K562 (cell line): ENCODE data around the gene GEN1. TPM values are rescaled to one million over a fixed set of nuclear protein-coding genes. Genes with fewer than 3 reads are reported as not detected.

Experiments used
- CXXC5 ChIP-seq: fragments of 250-450 bp; sonication (Bioruptor Pico); IDR thresholded peaks from 2 replicates; pipeline ENCODE4 v1.8.0; 2022; ENCODE audit warnings: inconsistent platforms, mild to moderate bottlenecking, moderate library complexity
- FOXP1 ChIP-seq: sonication (generic); formaldehyde crosslinking; IDR thresholded peaks from 2 replicates; pipeline ENCODE4 v1.8.0; 2022; ENCODE audit warnings: mild to moderate bottlenecking, missing genetic modification reagents
- MCM3 ChIP-seq: fragments of 450-650 bp; IDR thresholded peaks from 2 replicates; pipeline ENCODE4 v1.6.1; 2016
- NR3C1 ChIP-seq: sonication (generic); formaldehyde crosslinking; IDR thresholded peaks from 2 replicates; pipeline ENCODE4 v1.8.1; 2022; ENCODE audit warnings: missing genetic modification reagents
- RAD21 ChIP-seq, 2 experiments: fragments of 250-450 bp in 1 of 2; fragments of 450-650 bp in 1 of 2; sonication (Bioruptor Pico) in 1 of 2; formaldehyde crosslinking in 1 of 2; IDR thresholded peaks in 1 of 2; conservative IDR thresholded peaks in 1 of 2; 2 replicates each; pipeline versions ENCODE4 v1.4.0 to v1.8.0; 2020 to 2022; ENCODE audit warnings: mild to moderate bottlenecking in 2 of 2, moderate library complexity in 1 of 2
- SAP30 ChIP-seq: fragments of 200-600 bp; sonication (generic); IDR thresholded peaks from 2 replicates; pipeline ENCODE4 v1.6.1; 2012; ENCODE audit warnings: borderline replicate concordance, low read depth, mild to moderate bottlenecking, moderate library complexity, low read length, control low read depth, inconsistent platforms; ENCODE audit not compliant: insufficient read depth, poor library complexity, severe bottlenecking
- SMARCA4 ChIP-seq: fragments of 450-650 bp; IDR thresholded peaks from 2 replicates; pipeline ENCODE4 v1.6.1; 2016
- ZKSCAN3 ChIP-seq: fragments of 250-450 bp; sonication (Bioruptor Pico); IDR thresholded peaks from 2 replicates; pipeline ENCODE4 v1.4.0; 2020
- ZNF174 ChIP-seq: fragments of 250-450 bp; sonication (Bioruptor Pico); IDR thresholded peaks from 2 replicates; pipeline ENCODE4 v1.4.0; 2020; ENCODE audit warnings: mild to moderate bottlenecking
- polyA plus RNA-seq, 8 experiments: library from polyadenylated mRNA; depleted of rRNA in 4 of 8; stranded (reverse) in 5 of 8; unstranded in 3 of 8; fragments of >200 nt; fragmentation: Nextera tagmentation in 2 of 8; fragmentation: Illumina TruSeq in 1 of 8; extraction: Ambion mirVana in 2 of 8; extraction: Trizol in 1 of 8; gene quantifications; 2 replicates each; pipeline versions ENCODE4 v1.2.1 to v1.2.3, GENCODE V29; 2011 to 2014; ENCODE audit warnings: inconsistent platforms in 1 of 8, missing spikeins in 1 of 8
- total RNA-seq, 7 experiments: library from RNA; depleted of rRNA in 6 of 7; stranded (reverse); fragments of >200 nt in 6 of 7; fragmentation: Illumina TruSeq in 2 of 7; extraction: Trizol in 2 of 7; gene quantifications; 2 replicates each; pipeline versions ENCODE4 v1.2.1 to v1.2.3, GENCODE V29; 2011 to 2021; ENCODE audit warnings: low replicate concordance in 1 of 7
- TF ChIP-seq, protein P1 (sequence below): fragments of 250-450 bp; sonication (Bioruptor Pico); IDR thresholded peaks from 2 replicates; pipeline ENCODE4 v1.4.0; 2020
- TF ChIP-seq, protein P2 (sequence below): sonication (generic); formaldehyde crosslinking; IDR thresholded peaks from 2 replicates; pipeline ENCODE4 v1.8.1; 2022; ENCODE audit warnings: missing genetic modification reagents

Gene GEN1
- total and polyA plus RNA-seq, 9 of the 15 experiments (the other 6 are each of a cell fraction or from before 2014, with no cell fraction given): 8.6 to 39.7 (median 24.5) TPM

DNA sequence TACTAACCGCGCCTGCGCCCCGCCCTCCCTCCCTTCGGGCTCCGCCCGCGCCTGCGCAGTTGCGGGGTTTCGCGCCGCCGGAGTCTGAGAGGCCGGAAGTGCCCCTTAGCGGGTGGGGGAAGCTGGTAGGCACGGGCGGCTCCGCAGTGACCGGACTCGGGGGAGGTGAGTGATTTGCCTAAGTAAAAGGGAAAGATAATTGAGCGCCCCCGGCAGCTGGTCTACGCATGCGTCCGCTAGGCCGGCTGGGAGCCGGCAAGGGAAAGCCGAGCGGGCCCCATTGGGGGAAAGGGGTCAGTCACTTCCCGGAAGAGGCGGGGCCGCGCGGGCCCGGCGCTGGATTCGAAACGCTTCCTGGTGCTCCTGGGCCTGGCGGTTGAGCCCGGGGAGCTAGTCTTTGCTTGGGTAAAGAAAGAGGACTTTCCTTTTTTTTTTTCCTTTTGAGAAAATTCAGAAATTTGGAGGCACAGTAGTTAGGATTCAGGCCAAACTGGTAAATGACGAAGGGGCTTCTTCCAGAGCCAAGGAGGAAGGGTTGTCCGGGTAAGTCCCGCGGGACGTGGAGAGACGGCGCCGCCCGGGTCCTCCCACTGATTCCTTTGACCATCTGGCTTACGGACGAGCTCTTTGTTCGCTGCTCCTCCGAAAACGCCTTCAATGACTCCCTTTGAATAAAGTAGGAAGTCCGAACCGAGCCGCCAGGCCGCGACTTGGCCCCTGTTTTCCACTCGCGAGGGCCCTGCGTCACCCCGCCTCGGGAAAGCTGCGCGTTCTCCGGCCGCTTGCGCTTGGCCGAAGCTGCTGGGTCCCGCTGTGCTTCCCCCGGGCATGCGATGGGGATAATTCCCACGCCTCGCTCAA, at the start of gene GEN1, which contains the start of gene SMC6 (continued):
- TF ChIP-seq, protein P1, sequence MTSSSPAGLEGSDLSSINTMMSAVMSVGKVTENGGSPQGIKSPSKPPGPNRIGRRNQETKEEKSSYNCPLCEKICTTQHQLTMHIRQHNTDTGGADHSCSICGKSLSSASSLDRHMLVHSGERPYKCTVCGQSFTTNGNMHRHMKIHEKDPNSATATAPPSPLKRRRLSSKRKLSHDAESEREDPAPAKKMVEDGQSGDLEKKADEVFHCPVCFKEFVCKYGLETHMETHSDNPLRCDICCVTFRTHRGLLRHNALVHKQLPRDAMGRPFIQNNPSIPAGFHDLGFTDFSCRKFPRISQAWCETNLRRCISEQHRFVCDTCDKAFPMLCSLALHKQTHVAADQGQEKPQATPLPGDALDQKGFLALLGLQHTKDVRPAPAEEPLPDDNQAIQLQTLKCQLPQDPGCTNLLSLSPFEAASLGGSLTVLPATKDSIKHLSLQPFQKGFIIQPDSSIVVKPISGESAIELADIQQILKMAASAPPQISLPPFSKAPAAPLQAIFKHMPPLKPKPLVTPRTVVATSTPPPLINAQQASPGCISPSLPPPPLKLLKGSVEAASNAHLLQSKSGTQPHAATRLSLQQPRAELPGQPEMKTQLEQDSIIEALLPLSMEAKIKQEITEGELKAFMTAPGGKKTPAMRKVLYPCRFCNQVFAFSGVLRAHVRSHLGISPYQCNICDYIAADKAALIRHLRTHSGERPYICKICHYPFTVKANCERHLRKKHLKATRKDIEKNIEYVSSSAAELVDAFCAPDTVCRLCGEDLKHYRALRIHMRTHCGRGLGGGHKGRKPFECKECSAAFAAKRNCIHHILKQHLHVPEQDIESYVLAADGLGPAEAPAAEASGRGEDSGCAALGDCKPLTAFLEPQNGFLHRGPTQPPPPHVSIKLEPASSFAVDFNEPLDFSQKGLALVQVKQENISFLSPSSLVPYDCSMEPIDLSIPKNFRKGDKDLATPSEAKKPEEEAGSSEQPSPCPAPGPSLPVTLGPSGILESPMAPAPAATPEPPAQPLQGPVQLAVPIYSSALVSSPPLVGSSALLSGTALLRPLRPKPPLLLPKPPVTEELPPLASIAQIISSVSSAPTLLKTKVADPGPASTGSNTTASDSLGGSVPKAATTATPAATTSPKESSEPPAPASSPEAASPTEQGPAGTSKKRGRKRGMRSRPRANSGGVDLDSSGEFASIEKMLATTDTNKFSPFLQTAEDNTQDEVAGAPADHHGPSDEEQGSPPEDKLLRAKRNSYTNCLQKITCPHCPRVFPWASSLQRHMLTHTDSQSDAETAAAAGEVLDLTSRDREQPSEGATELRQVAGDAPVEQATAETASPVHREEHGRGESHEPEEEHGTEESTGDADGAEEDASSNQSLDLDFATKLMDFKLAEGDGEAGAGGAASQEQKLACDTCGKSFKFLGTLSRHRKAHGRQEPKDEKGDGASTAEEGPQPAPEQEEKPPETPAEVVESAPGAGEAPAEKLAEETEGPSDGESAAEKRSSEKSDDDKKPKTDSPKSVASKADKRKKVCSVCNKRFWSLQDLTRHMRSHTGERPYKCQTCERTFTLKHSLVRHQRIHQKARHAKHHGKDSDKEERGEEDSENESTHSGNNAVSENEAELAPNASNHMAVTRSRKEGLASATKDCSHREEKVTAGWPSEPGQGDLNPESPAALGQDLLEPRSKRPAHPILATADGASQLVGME: no peak
- TF ChIP-seq NR3C1 (CRISPR knock-in tag) (no peak), CXXC5 (CRISPR knock-in tag) (peak; percentile 55; the same call in 1 of the 2 replicates), ZNF174 (no peak), FOXP1 (CRISPR knock-in tag) (no peak), RAD21 (CRISPR knock-in tag; conservative IDR thresholded peaks at IDR 0.05 in 1 of 2, IDR thresholded peaks at IDR 0.05 in 1 of 2) (no peak), ZKSCAN3 (no peak), SMARCA4 (no peak), MCM3 (no peak), SAP30 (peak; percentile 96)
- TF ChIP-seq, protein P2, sequence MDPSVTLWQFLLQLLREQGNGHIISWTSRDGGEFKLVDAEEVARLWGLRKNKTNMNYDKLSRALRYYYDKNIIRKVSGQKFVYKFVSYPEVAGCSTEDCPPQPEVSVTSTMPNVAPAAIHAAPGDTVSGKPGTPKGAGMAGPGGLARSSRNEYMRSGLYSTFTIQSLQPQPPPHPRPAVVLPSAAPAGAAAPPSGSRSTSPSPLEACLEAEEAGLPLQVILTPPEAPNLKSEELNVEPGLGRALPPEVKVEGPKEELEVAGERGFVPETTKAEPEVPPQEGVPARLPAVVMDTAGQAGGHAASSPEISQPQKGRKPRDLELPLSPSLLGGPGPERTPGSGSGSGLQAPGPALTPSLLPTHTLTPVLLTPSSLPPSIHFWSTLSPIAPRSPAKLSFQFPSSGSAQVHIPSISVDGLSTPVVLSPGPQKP (CRISPR knock-in tag): no peak
